B cell (primary cell): Measurements from ENCODE around the gene ERBB4. TPM values are rescaled to one million over a fixed set of nuclear protein-coding genes. Genes with fewer than 3 reads are reported as not detected.

Source experiments
- ATAC-seq: fragments of 200-7000 bp; cut with Tn5 transposase; one replicate; pipeline ENCODE4 v1.10.0; 2021; ENCODE audit warnings: low read depth, mild to moderate bottlenecking, moderate number of reproducible peaks, moderate library complexity
- CTCF ChIA-PET: fragments of 350-600 bp; sonication (Branson Sonifier 250); formaldehyde crosslinking; loops from one replicate; lab custom pipeline; 2021; ENCODE audit warnings: antibody characterized with exemption, inconsistent platforms; lab: Charles Lee
- POLR2A ChIA-PET: fragments of 350-600 bp; sonication (Branson Sonifier 250); formaldehyde crosslinking; loops from one replicate; lab custom pipeline; 2021; ENCODE audit warnings: antibody characterized with exemption; lab: Charles Lee
- DNase-seq: peaks from one replicate; pipeline ENCODE4 v3.0.0; 2013
- H2AFZ ChIP-seq: 2 replicates; pipeline ENCODE4 v1.6.1; 2012; ENCODE audit warnings: mild to moderate bottlenecking, low read depth, low read length; ENCODE audit not compliant: insufficient read depth, poor library complexity, severe bottlenecking
- H3K27ac ChIP-seq, 2 donors: 1 replicate in 1 of 2; 2 replicates in 1 of 2; pipeline ENCODE4 v1.5.1; 2012 to 2013; ENCODE audit warnings: low read length in 2 of 2, mild to moderate bottlenecking in 2 of 2, moderate library complexity in 1 of 2
- H3K27me3 ChIP-seq, 4 experiments: fragments of 200-600 bp in 1 of 4; sonication (generic) in 1 of 4; replicated peaks in 1 of 4; 1 replicate in 2 of 4; 2 replicates in 2 of 4; pipeline versions ENCODE4 v1.6.1 to v1.7.0; 2013 to 2016; ENCODE audit warnings: low read length in 3 of 4, mild to moderate bottlenecking in 2 of 4, mixed read lengths in 1 of 4, moderate library complexity in 1 of 4; ENCODE audit not compliant: insufficient read depth in 4 of 4, control insufficient read depth in 3 of 4; ENCODE audit errors: control extremely low read depth in 1 of 4
- H3K36me3 ChIP-seq, 2 experiments: replicated peaks in 1 of 2; 1 replicate in 1 of 2; 2 replicates in 1 of 2; pipeline versions ENCODE4 v1.6.1 to v1.7.1; 2013; ENCODE audit warnings: low read length in 1 of 2; ENCODE audit not compliant: insufficient read depth in 2 of 2, control insufficient read depth in 1 of 2; ENCODE audit errors: control extremely low read depth in 1 of 2, extremely low read depth in 1 of 2
- H3K4me1 ChIP-seq, 2 donors: fragments of 200-600 bp in 1 of 2; sonication (generic) in 1 of 2; 1 replicate in 1 of 2; 2 replicates in 1 of 2; pipeline versions ENCODE4 v1.5.1 to v1.6.1; 2013 to 2017; ENCODE audit warnings: low read length in 2 of 2; ENCODE audit not compliant: control insufficient read depth in 2 of 2, insufficient read depth in 2 of 2
- H3K4me2 ChIP-seq: replicated peaks from 2 replicates; pipeline ENCODE3; 2012; ENCODE audit warnings: mild to moderate bottlenecking, low read depth, low read length; ENCODE audit not compliant: poor library complexity, severe bottlenecking
- H3K4me3 ChIP-seq, 5 experiments: fragments of 200-600 bp in 1 of 5; sonication (generic) in 1 of 5; 1 replicate in 3 of 5; 2 replicates in 2 of 5; pipeline versions ENCODE4 v1.5.1 to v1.7.0; 2011 to 2016; ENCODE audit warnings: low read length in 4 of 5, mild to moderate bottlenecking in 4 of 5, low read depth in 2 of 5, control low read depth in 1 of 5, moderate library complexity in 1 of 5; ENCODE audit not compliant: insufficient read depth in 1 of 5; ENCODE audit errors: control extremely low read depth in 1 of 5, extremely low read depth in 1 of 5
- H3K79me2 ChIP-seq: fragments of 200-600 bp; sonication (generic); one replicate; pipeline ENCODE4 v1.6.0; 2016; ENCODE audit warnings: low read length; ENCODE audit not compliant: control insufficient read depth, insufficient read depth
- H3K9ac ChIP-seq: fragments of 200-600 bp; sonication (generic); 2 replicates; pipeline ENCODE4 v1.6.1; 2017; ENCODE audit warnings: mild to moderate bottlenecking, low read length, moderate library complexity
- H3K9me3 ChIP-seq, 3 donors: one replicate each; pipeline versions ENCODE4 v1.6.1 to v1.7.1; 2013; ENCODE audit warnings: low read length in 2 of 3; ENCODE audit not compliant: control insufficient read depth in 2 of 3, insufficient read depth in 1 of 3; ENCODE audit errors: control extremely low read depth in 1 of 3
- H4K20me1 ChIP-seq: 2 replicates; pipeline ENCODE4 v1.6.0; 2012; ENCODE audit warnings: mild to moderate bottlenecking, low read length; ENCODE audit not compliant: insufficient read depth, control insufficient read depth, poor library complexity, severe bottlenecking
- H3K27ac Mint-ChIP-seq: one replicate; pipeline ENCODE4 v1.8.0; 2021; ENCODE audit warnings: mixed read lengths
- H3K27me3 Mint-ChIP-seq: one replicate; pipeline ENCODE4 v1.8.0; 2021; ENCODE audit warnings: mixed read lengths
- H3K4me1 Mint-ChIP-seq: one replicate; pipeline ENCODE4 v1.8.0; 2021; ENCODE audit warnings: mixed read lengths
- H3K4me3 Mint-ChIP-seq: one replicate; pipeline ENCODE4 v1.8.0; 2021; ENCODE audit warnings: mixed read lengths
- H3K9me3 Mint-ChIP-seq: one replicate; pipeline ENCODE4 v1.8.0; 2022; ENCODE audit warnings: mixed read lengths; ENCODE audit not compliant: insufficient read depth
- EZH2 ChIP-seq: IDR thresholded peaks from 2 replicates; pipeline ENCODE4 v1.6.1; 2012; ENCODE audit warnings: borderline replicate concordance, low read depth, mild to moderate bottlenecking, moderate library complexity, low read length; ENCODE audit not compliant: insufficient read depth, poor library complexity, severe bottlenecking
- WGBS: methylation state at CpG from one replicate; pipeline ENCODE4 v1.1.5; 2013; ENCODE audit warnings: missing lambda C conversion rate; ENCODE audit not compliant: insufficient coverage; 5-methylcytosine and 5-hydroxymethylcytosine counted together
- intact Hi-C: fragments of 100-400 bp; cut with micrococcal nuclease; formaldehyde crosslinking; loops from one replicate; pipeline ENCODE4 v1.10.0; 2022
- polyA plus RNA-seq: library from polyadenylated mRNA; depleted of rRNA; stranded (reverse); fragments of >200 nt; gene quantifications from 2 replicates; pipeline ENCODE4 v1.2.3, GENCODE V29; 2012
- total RNA-seq, 2 donors: library from RNA; stranded (reverse); fragments of 120-200 nt in 1 of 2; gene quantifications; 1 replicate in 1 of 2; 2 replicates in 1 of 2; pipeline versions ENCODE4 v1.2.3 to v1.2.4, GENCODE V29; 2013 to 2022
- TF ChIP-seq, protein P1 (sequence below): fragments of 200-600 bp; IDR thresholded peaks from one replicate; pipeline ENCODE4 v1.8.0; 2022; ENCODE audit warnings: antibody characterized with exemption, mild to moderate bottlenecking

The ERBB4 gene
- total and polyA plus RNA-seq, 2 donors (not counting 1 experiment from before 2014, with no cell fraction given), result not detected

DNA sequence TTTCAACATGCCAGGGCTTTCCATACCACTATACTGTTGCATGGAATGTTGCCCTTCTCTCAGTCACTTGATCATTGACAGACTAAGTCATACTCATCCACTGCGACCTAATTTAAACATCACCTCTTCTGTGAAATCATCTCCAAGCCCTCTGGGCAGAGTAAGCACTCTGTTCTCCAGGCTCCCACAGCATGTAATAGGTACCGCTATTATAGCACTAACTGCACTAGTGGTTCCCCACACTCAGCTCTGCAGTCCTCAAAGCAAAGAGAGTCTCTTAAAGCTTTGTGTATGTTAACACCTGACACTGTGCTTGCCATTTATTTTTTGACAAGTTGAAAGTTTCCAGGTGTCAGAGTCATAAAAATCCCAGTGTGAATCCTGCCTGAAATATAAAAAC, 947.2 kb downstream of the ERBB4 start:
- 100% methylated on average over 2 of the region's 2 CpGs for WGBS
- no peaks in the 10 kb centered on the region for H3K27me3 ChIP-seq
- DNase-seq, result no peak
- ChIA-PET POLR2A (no interaction called here), CTCF (no interaction called here)
- TF ChIP-seq, protein P1, sequence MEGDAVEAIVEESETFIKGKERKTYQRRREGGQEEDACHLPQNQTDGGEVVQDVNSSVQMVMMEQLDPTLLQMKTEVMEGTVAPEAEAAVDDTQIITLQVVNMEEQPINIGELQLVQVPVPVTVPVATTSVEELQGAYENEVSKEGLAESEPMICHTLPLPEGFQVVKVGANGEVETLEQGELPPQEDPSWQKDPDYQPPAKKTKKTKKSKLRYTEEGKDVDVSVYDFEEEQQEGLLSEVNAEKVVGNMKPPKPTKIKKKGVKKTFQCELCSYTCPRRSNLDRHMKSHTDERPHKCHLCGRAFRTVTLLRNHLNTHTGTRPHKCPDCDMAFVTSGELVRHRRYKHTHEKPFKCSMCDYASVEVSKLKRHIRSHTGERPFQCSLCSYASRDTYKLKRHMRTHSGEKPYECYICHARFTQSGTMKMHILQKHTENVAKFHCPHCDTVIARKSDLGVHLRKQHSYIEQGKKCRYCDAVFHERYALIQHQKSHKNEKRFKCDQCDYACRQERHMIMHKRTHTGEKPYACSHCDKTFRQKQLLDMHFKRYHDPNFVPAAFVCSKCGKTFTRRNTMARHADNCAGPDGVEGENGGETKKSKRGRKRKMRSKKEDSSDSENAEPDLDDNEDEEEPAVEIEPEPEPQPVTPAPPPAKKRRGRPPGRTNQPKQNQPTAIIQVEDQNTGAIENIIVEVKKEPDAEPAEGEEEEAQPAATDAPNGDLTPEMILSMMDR, result no peak
- no peak for TF ChIP-seq EZH2
- no peaks in the 10 kb centered on the region for H3K4me1 ChIP-seq
- Mint-ChIP-seq H3K9me3 (peaks cover 2% of the 10 kb centered on the region), H3K27me3 (no peaks in the 10 kb centered on the region), H3K4me3 (no peak overlapping the region), H3K4me1 (no peaks in the 10 kb centered on the region), H3K27ac (no peak overlapping the region)
- H3K4me2 ChIP-seq, result no peak overlapping the region
- H3K27ac ChIP-seq, result no peak overlapping the region
- H2AFZ ChIP-seq, result no peak overlapping the region
- no peak for ATAC-seq
- H3K4me3 ChIP-seq, result no peak overlapping the region
- H3K36me3 ChIP-seq, result no peaks in the 10 kb centered on the region
- H3K79me2 ChIP-seq, result no peaks in the 10 kb centered on the region
- H4K20me1 ChIP-seq, result no peaks in the 10 kb centered on the region
- peaks cover 0 to 2% (median 0%) of the 10 kb centered on the region in 3 donors for H3K9me3 ChIP-seq
- H3K9ac ChIP-seq, result no peak overlapping the region
- intact Hi-C loops, result no loop called here

DNA sequence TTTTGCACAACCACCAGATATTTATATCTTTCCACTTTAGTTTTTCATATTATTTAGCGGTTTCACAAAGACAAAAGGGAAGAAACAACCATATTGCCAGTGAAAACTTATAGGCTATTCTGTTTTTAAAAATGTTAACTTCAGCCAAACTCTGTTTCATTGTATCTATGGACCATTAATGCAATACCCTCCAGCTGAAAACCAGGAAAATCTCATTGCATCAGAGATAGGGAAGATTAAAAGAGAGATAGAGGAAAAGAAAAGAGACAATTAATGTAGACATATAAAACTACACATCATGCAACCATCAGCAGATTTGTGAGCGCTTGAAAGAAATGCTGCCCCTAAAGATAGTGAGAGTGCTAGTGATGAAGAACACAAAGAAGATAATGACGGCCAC, 970.2 kb downstream of the ERBB4 start:
- no peak overlapping the region for H3K4me2 ChIP-seq
- no peaks in the 10 kb centered on the region for H3K79me2 ChIP-seq
- H3K36me3 ChIP-seq, result no peaks in the 10 kb centered on the region
- no peaks in the 10 kb centered on the region for H3K27me3 ChIP-seq
- CTCF ChIA-PET, result no interaction called here
- intact Hi-C loops, result no loop called here
- WGBS, result no CpG with 5 or more reads among the region's 3 CpGs
- no peaks in the 10 kb centered on the region for H3K4me1 ChIP-seq
- H3K9me3 ChIP-seq, result no peaks in the 10 kb centered on the region
- DNase-seq (no peak), ATAC-seq (no peak)
- Mint-ChIP-seq H3K4me3 (no peak overlapping the region), H3K27ac (no peak overlapping the region), H3K9me3 (peaks cover 2% of the 10 kb centered on the region), H3K4me1 (no peaks in the 10 kb centered on the region), H3K27me3 (no peaks in the 10 kb centered on the region)
- H3K9ac ChIP-seq, result no peak overlapping the region
- H3K4me3 ChIP-seq, result no peak overlapping the region
- no peak overlapping the region for H2AFZ ChIP-seq
- H4K20me1 ChIP-seq, result no peaks in the 10 kb centered on the region
- no peak overlapping the region for H3K27ac ChIP-seq
- POLR2A ChIA-PET, result no interaction called here
- TF ChIP-seq, protein P1, result no peak
- TF ChIP-seq EZH2, result no peak
